Endothelial cell of umbilical vein (primary cell): Measurements from ENCODE around the gene OARD1. TPM values are rescaled to one million over a fixed set of nuclear protein-coding genes. Genes with fewer than 3 reads are reported as not detected.

Experiments
- BruUV-seq: library from RNA; stranded (reverse); fragments of 400-500 nt; replicated peaks from 2 replicates; lab custom pipeline; 2021; lab: Mats Ljungman, UMichigan
- CTCF ChIA-PET: fragments of 300-600, 350-600 bp; sonication (Branson Sonifier 250); formaldehyde crosslinking; loops from one replicate; lab custom pipeline; 2021; ENCODE audit warnings: antibody characterized with exemption, inconsistent platforms; lab: Charles Lee
- POLR2A ChIA-PET: fragments of 300-600, 350-600 bp; sonication (Branson Sonifier 250); formaldehyde crosslinking; loops from one replicate; lab custom pipeline; 2021; ENCODE audit warnings: antibody characterized with exemption, inconsistent platforms; lab: Charles Lee
- DNase-seq: peaks from one replicate; pipeline ENCODE4 v3.0.0-alpha.2; 2011; ENCODE audit warnings: low read depth, low spot score
- FAIRE-seq: peaks from 2 replicates; lab custom pipeline; 2011; peaks lifted over from hg19 to GRCh38; lab: Jason Lieb, UNC
- H2AFZ ChIP-seq: 2 replicates; pipeline ENCODE4 v1.6.0; 2012; ENCODE audit warnings: low read depth, low read length, control low read depth, inconsistent platforms
- H3K27ac ChIP-seq: 2 replicates; pipeline ENCODE4 v1.5.1; 2011; ENCODE audit warnings: low read depth, mild to moderate bottlenecking, control low read depth, low read length, moderate library complexity; ENCODE audit not compliant: insufficient read depth
- H3K27me3 ChIP-seq, 2 experiments: 2 replicates each; pipeline versions ENCODE4 v1.6.0 to v1.6.1; 2011; ENCODE audit warnings: low read length in 2 of 2, mixed read lengths in 1 of 2; ENCODE audit not compliant: control insufficient read depth in 2 of 2, insufficient read depth in 2 of 2
- H3K36me3 ChIP-seq, 2 experiments: 2 replicates in 1 of 2; 3 replicates in 1 of 2; pipeline ENCODE4 v1.5.1; 2011; ENCODE audit warnings: low read length in 2 of 2, mild to moderate bottlenecking in 1 of 2, moderate library complexity in 1 of 2; ENCODE audit not compliant: control insufficient read depth in 2 of 2, insufficient read depth in 2 of 2; ENCODE audit errors: extremely low read depth in 1 of 2
- H3K4me1 ChIP-seq: 3 replicates; pipeline ENCODE4 v1.5.1; 2011; ENCODE audit warnings: mild to moderate bottlenecking, low read length; ENCODE audit not compliant: control insufficient read depth, insufficient read depth; ENCODE audit errors: extremely low read depth
- H3K4me2 ChIP-seq: 2 replicates; pipeline ENCODE4 v1.6.1; 2011; ENCODE audit warnings: low read length, control low read depth, mixed read lengths; ENCODE audit not compliant: insufficient read depth
- H3K4me3 ChIP-seq, 3 experiments: fragments of 200-600 bp in 1 of 3; sonication (generic), shearing (Covaris generic) in 1 of 3; replicated peaks in 1 of 3; 2 replicates each; pipeline ENCODE4 v1.5.1; 2011 to 2016; ENCODE audit warnings: control low read depth in 3 of 3, low read length in 3 of 3, mild to moderate bottlenecking in 2 of 3, inconsistent platforms in 1 of 3, low read depth in 1 of 3, moderate library complexity in 1 of 3; ENCODE audit not compliant: insufficient read depth in 1 of 3
- H3K79me2 ChIP-seq: 2 replicates; pipeline ENCODE4 v1.6.0; 2012; ENCODE audit warnings: low read length, inconsistent platforms; ENCODE audit not compliant: control insufficient read depth, insufficient read depth
- H3K9ac ChIP-seq: replicated peaks from 2 replicates; pipeline ENCODE3; 2011; ENCODE audit warnings: low read length, control low read depth; ENCODE audit not compliant: insufficient read depth; ENCODE audit errors: extremely low read depth
- H3K9me1 ChIP-seq: replicated peaks from 3 replicates; pipeline ENCODE4 v1.6.0; 2011; ENCODE audit warnings: mild to moderate bottlenecking, low read length; ENCODE audit not compliant: control insufficient read depth, insufficient read depth; ENCODE audit errors: extremely low read depth
- H3K9me3 ChIP-seq: replicated peaks from 2 replicates; pipeline ENCODE4 v1.5.1; 2012; ENCODE audit warnings: low read length, inconsistent platforms; ENCODE audit not compliant: control insufficient read depth, insufficient read depth
- H4K20me1 ChIP-seq: replicated peaks from 2 replicates; pipeline ENCODE3; 2011; ENCODE audit warnings: mild to moderate bottlenecking, low read length; ENCODE audit not compliant: control insufficient read depth, insufficient read depth; ENCODE audit errors: extremely low read depth
- CTCF ChIP-seq, 2 donors: IDR thresholded peaks; 1 replicate in 1 of 2; 2 replicates in 1 of 2; pipeline ENCODE4 v1.5.1; 2011; ENCODE audit warnings: low read length in 2 of 2, mild to moderate bottlenecking in 2 of 2, moderate library complexity in 2 of 2, control low read depth in 1 of 2, inconsistent platforms in 1 of 2, low read depth in 1 of 2; ENCODE audit not compliant: insufficient read depth in 1 of 2; ENCODE audit errors: extremely low read depth in 1 of 2
- EZH2 ChIP-seq: IDR thresholded peaks from 2 replicates; pipeline ENCODE4 v1.6.1; 2012; ENCODE audit warnings: borderline replicate concordance, low read depth, mild to moderate bottlenecking, moderate library complexity, low read length, inconsistent platforms; ENCODE audit not compliant: severe bottlenecking
- FOS ChIP-seq: IDR thresholded peaks from 2 replicates; pipeline ENCODE4 v1.6.1; 2011; ENCODE audit warnings: mild to moderate bottlenecking, low read length, moderate library complexity, borderline replicate concordance; ENCODE audit not compliant: insufficient read depth
- GATA2 ChIP-seq: IDR thresholded peaks from 2 replicates; pipeline ENCODE4 v1.7.0; 2011; ENCODE audit warnings: low read depth, mild to moderate bottlenecking, moderate library complexity, mixed read lengths, low read length; ENCODE audit not compliant: insufficient read length, insufficient read depth
- JUN ChIP-seq: IDR thresholded peaks from 2 replicates; pipeline ENCODE4 v1.6.1; 2011; ENCODE audit warnings: borderline replicate concordance, low read depth; ENCODE audit not compliant: insufficient read length, insufficient read depth
- MAX ChIP-seq: IDR thresholded peaks from 2 replicates; pipeline ENCODE4 v1.6.1; 2011; ENCODE audit not compliant: insufficient read depth, insufficient read length
- MYC ChIP-seq: IDR thresholded peaks from one replicate; pipeline ENCODE4 v1.6.1; 2011; ENCODE audit warnings: mild to moderate bottlenecking, low read depth, low read length
- POLR2A ChIP-seq: IDR thresholded peaks from 2 replicates; pipeline ENCODE4 v1.6.1; 2012; ENCODE audit warnings: low read depth, mild to moderate bottlenecking, control low read depth, low read length
- POLR2AphosphoS5 ChIP-seq: IDR thresholded peaks from 2 replicates; pipeline ENCODE4 v1.6.1; 2012; ENCODE audit warnings: low read depth, mild to moderate bottlenecking, control low read depth, low read length, moderate library complexity; ENCODE audit not compliant: insufficient read depth
- dilution Hi-C: fragments of 300-500 bp; cut with MboI; formaldehyde crosslinking; loops from one replicate; pipeline ENCODE4 v1.15.0; 2019; ENCODE audit warnings: low sequenced_read_pairs; ENCODE audit not compliant: extremely low pct_ligation_motif_present
- intact Hi-C: fragments of 100-400 bp; cut with micrococcal nuclease; formaldehyde crosslinking; loops from one replicate; pipeline ENCODE4 v1.10.0; 2022
- polyA plus RNA-seq, 4 experiments: library from polyadenylated mRNA; depleted of rRNA in 3 of 4; stranded (reverse) in 3 of 4; unstranded in 1 of 4; fragments of >200 nt; gene quantifications; 2 replicates each; pipeline versions ENCODE4 v1.2.1 to v1.2.3, GENCODE V29; 2011 to 2012; ENCODE audit warnings: missing spikeins in 1 of 4
- total RNA-seq: library from RNA; stranded (reverse); gene quantifications from 2 replicates; pipeline ENCODE4 v1.2.3, GENCODE V29; 2021

Gene OARD1
- total and polyA plus RNA-seq, 2 donors (not counting 3 experiments of a cell fraction or from before 2014, with no cell fraction given), result 5.2 to 13.0 TPM

DNA sequence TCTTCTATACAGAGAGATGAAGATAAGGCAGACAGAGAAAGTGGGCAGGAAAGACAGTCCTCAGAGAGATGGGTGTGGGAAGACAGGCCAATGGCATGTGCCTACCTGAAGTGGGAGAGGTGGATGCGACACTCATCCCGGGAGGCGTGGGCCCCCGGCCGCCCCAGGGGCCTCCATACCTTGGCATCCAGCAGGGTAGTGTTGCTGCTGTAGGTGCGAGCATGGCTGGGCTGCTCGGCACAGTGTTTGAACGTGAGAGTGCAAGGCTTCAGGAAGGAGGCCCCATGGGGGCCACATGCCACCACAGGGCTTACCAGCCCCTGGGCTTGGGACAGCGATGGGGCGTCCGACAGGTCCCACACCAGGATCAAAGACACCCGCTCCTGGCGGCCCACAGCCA, 38.4 kb downstream of the OARD1 start:
- H2AFZ ChIP-seq, result no peak overlapping the region
- DNase-seq (no peak), FAIRE-seq (no peak)
- ChIA-PET CTCF (no interaction called here), POLR2A (no interaction called here)
- H4K20me1 ChIP-seq, result no peaks in the 10 kb centered on the region
- intact Hi-C loops, result no loop called here
- peaks cover 0 to 6% of the 10 kb centered on the region in 2 experiments for H3K27me3 ChIP-seq
- no peaks in the 10 kb centered on the region for H3K9me1 ChIP-seq
- H3K9ac ChIP-seq, result no peak overlapping the region
- BruUV-seq, result no TSS peak
- H3K36me3 ChIP-seq, result no peaks in the 10 kb centered on the region
- TF ChIP-seq GATA2, result no peak
- no peak for TF ChIP-seq CTCF (IDR thresholded peaks at IDR 0.05; ENCODE audit: extremely low read depth in 1 of 2, insufficient read depth in 1 of 2, low read depth in 1 of 2, low read length in 2 of 2)
- no peak for TF ChIP-seq MAX
- no peak for TF ChIP-seq POLR2A
- no peak for TF ChIP-seq JUN
- no peak for TF ChIP-seq POLR2AphosphoS5
- no peak for TF ChIP-seq MYC
- no peak for TF ChIP-seq FOS
- no peak for TF ChIP-seq EZH2
- H3K4me2 ChIP-seq, result no peak overlapping the region
- no peaks in the 10 kb centered on the region for H3K9me3 ChIP-seq
- no peak overlapping the region for H3K4me3 ChIP-seq
- no peaks in the 10 kb centered on the region for H3K4me1 ChIP-seq
- no peaks in the 10 kb centered on the region for H3K79me2 ChIP-seq
- H3K27ac ChIP-seq, result no peak overlapping the region
- dilution Hi-C loops, result no loop called here
